ENCODE data around the gene PLA2G2D.

DNA sequence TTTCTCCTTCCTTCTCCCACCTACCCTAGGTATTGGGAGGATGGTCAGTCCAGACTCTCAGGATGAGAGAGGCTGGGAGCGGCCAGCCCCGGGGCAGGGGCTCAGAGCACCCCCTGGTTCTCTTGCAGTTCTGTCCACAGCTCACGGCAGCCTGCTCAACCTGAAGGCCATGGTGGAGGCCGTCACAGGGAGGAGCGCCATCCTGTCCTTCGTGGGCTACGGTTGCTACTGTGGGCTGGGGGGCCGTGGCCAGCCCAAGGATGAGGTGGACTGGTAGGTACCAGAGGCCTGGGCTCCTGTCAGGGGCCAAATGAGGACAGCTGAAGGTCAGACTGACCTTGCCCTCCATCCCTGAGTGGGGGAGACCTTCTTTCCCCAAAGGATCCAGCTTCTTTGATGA, 24.0 kb upstream of the PLA2G2D start:
- TF ChIP-seq, protein P1, sequence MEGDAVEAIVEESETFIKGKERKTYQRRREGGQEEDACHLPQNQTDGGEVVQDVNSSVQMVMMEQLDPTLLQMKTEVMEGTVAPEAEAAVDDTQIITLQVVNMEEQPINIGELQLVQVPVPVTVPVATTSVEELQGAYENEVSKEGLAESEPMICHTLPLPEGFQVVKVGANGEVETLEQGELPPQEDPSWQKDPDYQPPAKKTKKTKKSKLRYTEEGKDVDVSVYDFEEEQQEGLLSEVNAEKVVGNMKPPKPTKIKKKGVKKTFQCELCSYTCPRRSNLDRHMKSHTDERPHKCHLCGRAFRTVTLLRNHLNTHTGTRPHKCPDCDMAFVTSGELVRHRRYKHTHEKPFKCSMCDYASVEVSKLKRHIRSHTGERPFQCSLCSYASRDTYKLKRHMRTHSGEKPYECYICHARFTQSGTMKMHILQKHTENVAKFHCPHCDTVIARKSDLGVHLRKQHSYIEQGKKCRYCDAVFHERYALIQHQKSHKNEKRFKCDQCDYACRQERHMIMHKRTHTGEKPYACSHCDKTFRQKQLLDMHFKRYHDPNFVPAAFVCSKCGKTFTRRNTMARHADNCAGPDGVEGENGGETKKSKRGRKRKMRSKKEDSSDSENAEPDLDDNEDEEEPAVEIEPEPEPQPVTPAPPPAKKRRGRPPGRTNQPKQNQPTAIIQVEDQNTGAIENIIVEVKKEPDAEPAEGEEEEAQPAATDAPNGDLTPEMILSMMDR (IDR thresholded peaks at IDR 0.05) = no peak
- no peak for TF ChIP-seq POLR2A (IDR thresholded peaks at IDR 0.05)
